WTC11 (cell line): ENCODE results near the gene CRY2. TPM values are rescaled to one million over a fixed set of nuclear protein-coding genes. Genes with fewer than 3 reads are reported as not detected.

Source experiments
- ATAC-seq: fragments of 200-7000 bp; cut with Tn5 transposase; 2 replicates; pipeline ENCODE4 v1.10.0; 2021; ENCODE audit warnings: mild to moderate bottlenecking, moderate library complexity
- CTCF ChIA-PET: fragments of 300-600 bp; sonication (Branson Sonifier 250); formaldehyde crosslinking; loops from one replicate; lab custom pipeline; 2021; ENCODE audit warnings: antibody characterized with exemption; lab: Charles Lee
- POLR2A ChIA-PET: fragments of 350-600 bp; sonication (Branson Sonifier 250); formaldehyde crosslinking; loops from one replicate; lab custom pipeline; 2021; ENCODE audit warnings: antibody characterized with exemption; lab: Charles Lee
- DNase-seq: peaks from one replicate; pipeline ENCODE4 v3.0.0; 2021; ENCODE audit warnings: low spot score
- H3K27ac Mint-ChIP-seq: 2 replicates; pipeline ENCODE4 v1.8.0; 2021; ENCODE audit warnings: mixed read lengths
- H3K27me3 Mint-ChIP-seq: 2 replicates; pipeline ENCODE4 v1.8.0; 2021; ENCODE audit warnings: low read depth, mild to moderate bottlenecking, moderate library complexity, mixed read lengths
- H3K36me3 Mint-ChIP-seq: 2 replicates; pipeline ENCODE4 v1.8.0; 2021; ENCODE audit warnings: mixed read lengths
- H3K4me1 Mint-ChIP-seq: 2 replicates; pipeline ENCODE4 v1.8.0; 2022; ENCODE audit warnings: mixed read lengths
- H3K4me3 Mint-ChIP-seq: 2 replicates; pipeline ENCODE4 v1.8.0; 2021; ENCODE audit warnings: mild to moderate bottlenecking, moderate library complexity, mixed read lengths
- H3K9me3 Mint-ChIP-seq: 2 replicates; pipeline ENCODE4 v1.8.0; 2021; ENCODE audit warnings: mixed read lengths
- ATF1 ChIP-seq: sonication (generic); formaldehyde crosslinking; IDR thresholded peaks from 2 replicates; pipeline ENCODE4 v1.8.1; 2023; ENCODE audit warnings: mild to moderate bottlenecking, moderate library complexity, missing genetic modification reagents
- CREM ChIP-seq: sonication (generic); formaldehyde crosslinking; IDR thresholded peaks from 2 replicates; pipeline ENCODE4 v1.8.1; 2022; ENCODE audit warnings: mild to moderate bottlenecking, missing genetic modification reagents, moderate library complexity
- E2F1 ChIP-seq: sonication (generic); formaldehyde crosslinking; IDR thresholded peaks from 2 replicates; pipeline ENCODE4 v1.8.0; 2022; ENCODE audit warnings: mild to moderate bottlenecking, missing genetic modification reagents
- E2F5 ChIP-seq: sonication (generic); formaldehyde crosslinking; IDR thresholded peaks from 2 replicates; pipeline ENCODE4 v1.8.1; 2022; ENCODE audit warnings: mild to moderate bottlenecking, moderate library complexity, missing genetic modification reagents
- FOXP1 ChIP-seq: sonication (generic); formaldehyde crosslinking; IDR thresholded peaks from 2 replicates; pipeline ENCODE4 v1.8.0; 2022; ENCODE audit warnings: missing genetic modification reagents, mild to moderate bottlenecking, moderate library complexity, borderline replicate concordance
- GABPB1 ChIP-seq: sonication (generic); formaldehyde crosslinking; IDR thresholded peaks from 2 replicates; pipeline ENCODE4 v1.8.1; 2023; ENCODE audit warnings: mild to moderate bottlenecking, missing genetic modification reagents
- HMGXB4 ChIP-seq: sonication (generic); formaldehyde crosslinking; IDR thresholded peaks from 2 replicates; pipeline ENCODE4 v1.8.1; 2023; ENCODE audit warnings: mild to moderate bottlenecking, moderate library complexity, missing genetic modification reagents
- MLX ChIP-seq: sonication (generic); formaldehyde crosslinking; IDR thresholded peaks from 2 replicates; pipeline ENCODE4 v1.8.1; 2023; ENCODE audit warnings: mild to moderate bottlenecking, missing genetic modification reagents, moderate library complexity
- MYBL2 ChIP-seq: sonication (generic); formaldehyde crosslinking; IDR thresholded peaks from 2 replicates; pipeline ENCODE4 v1.8.1; 2023; ENCODE audit warnings: mild to moderate bottlenecking, moderate library complexity, missing genetic modification reagents
- NFATC4 ChIP-seq: fragments of 250-450 bp; sonication (Bioruptor Pico); IDR thresholded peaks from 2 replicates; pipeline ENCODE4 v1.9.0; 2021; ENCODE audit warnings: mild to moderate bottlenecking
- NFE2L1 ChIP-seq: sonication (generic); formaldehyde crosslinking; IDR thresholded peaks from 2 replicates; pipeline ENCODE4 v1.8.1; 2023; ENCODE audit warnings: missing genetic modification reagents
- NFYB ChIP-seq: sonication (generic); formaldehyde crosslinking; conservative IDR thresholded peaks from 2 replicates; pipeline ENCODE4 v1.8.0; 2022; ENCODE audit warnings: low read depth, missing genetic modification reagents
- NR3C1 ChIP-seq: sonication (generic); formaldehyde crosslinking; conservative IDR thresholded peaks from 2 replicates; pipeline ENCODE4 v1.8.1; 2023; ENCODE audit warnings: low read depth, mild to moderate bottlenecking, missing genetic modification reagents
- PRRX2 ChIP-seq: fragments of 250-450 bp; sonication (Bioruptor Pico); IDR thresholded peaks from 2 replicates; pipeline ENCODE4 v1.8.0; 2021; ENCODE audit warnings: mild to moderate bottlenecking
- SOX15 ChIP-seq: fragments of 250-450 bp; sonication (Bioruptor Pico); IDR thresholded peaks from 2 replicates; pipeline ENCODE4 v1.9.0; 2021; ENCODE audit warnings: mild to moderate bottlenecking
- SP1 ChIP-seq: sonication (generic); formaldehyde crosslinking; conservative IDR thresholded peaks from 2 replicates; pipeline ENCODE4 v1.8.1; 2022; ENCODE audit warnings: missing genetic modification reagents
- TCF7 ChIP-seq: sonication (generic); formaldehyde crosslinking; IDR thresholded peaks from 2 replicates; pipeline ENCODE4 v1.8.0; 2022; ENCODE audit warnings: mild to moderate bottlenecking, low read depth, missing genetic modification reagents, moderate library complexity
- ZMAT4 ChIP-seq: fragments of 250-450 bp; sonication (Bioruptor Pico); IDR thresholded peaks from 2 replicates; pipeline ENCODE4 v1.9.0; 2021; ENCODE audit warnings: mild to moderate bottlenecking
- ZNF396 ChIP-seq: fragments of 250-450 bp; sonication (Bioruptor Pico); IDR thresholded peaks from 2 replicates; pipeline ENCODE4 v1.8.0; 2021; ENCODE audit warnings: mild to moderate bottlenecking, moderate library complexity, borderline replicate concordance
- ZNF425 ChIP-seq: fragments of 250-450 bp; sonication (Bioruptor Pico); conservative IDR thresholded peaks from 2 replicates; pipeline ENCODE4 v1.9.0; 2021; ENCODE audit warnings: mild to moderate bottlenecking
- ZNF512 ChIP-seq: sonication (generic); formaldehyde crosslinking; IDR thresholded peaks from 2 replicates; pipeline ENCODE4 v1.8.1; 2022; ENCODE audit warnings: missing genetic modification reagents, borderline replicate concordance
- ZSCAN18 ChIP-seq: fragments of 250-450 bp; sonication (Bioruptor Pico); IDR thresholded peaks from 2 replicates; pipeline ENCODE4 v2.1.2; 2022; ENCODE audit warnings: mild to moderate bottlenecking, moderate library complexity
- total RNA-seq: library from RNA; stranded (reverse); gene quantifications from 3 replicates; pipeline ENCODE4 v1.2.3, GENCODE V29; 2021

CRY2 gene
- total RNA-seq, 1 experiment from 2014 or later, result 18.3 TPM

- TF ChIP-seq ZSCAN18 (CRISPR knock-in tag), result no peak
- TF ChIP-seq FOXP1 (CRISPR knock-in tag), result no peak
- no peak for TF ChIP-seq ATF1
- TF ChIP-seq E2F1 (CRISPR knock-in tag), result no peak
Observed at GRCh38 chr11:45897556-45897955, 50.3 kb downstream of the CRY2 start (continued).

- ATAC-seq (no peak), DNase-seq (no peak)
- no peak for TF ChIP-seq ZNF396
- Mint-ChIP-seq H3K4me1 (peaks cover 23% of the 10 kb centered on the region), H3K36me3 (no peaks in the 10 kb centered on the region), H3K27me3 (peaks cover 6% of the 10 kb centered on the region), H3K27ac (no peak overlapping the region), H3K4me3 (peak overlapping the region; percentile 61), H3K9me3 (no peaks in the 10 kb centered on the region)
- CTCF ChIA-PET, result interaction anchor here (1.0 to 4.3 kb wide), 10 partner anchors 11 to 108 kb away, joined by 3 to 33 read pairs (median 3); partner anchors contain the start of genes LARGE2 and PEX16
- POLR2A ChIA-PET, result interaction anchor here (0.8 to 1.2 kb wide), 3 partner anchors 18 to 23 kb away, joined by 3 to 6 read pairs (median 6); partner anchors contain the start of genes LARGE2 and PEX16
Observed at GRCh38 chr11:45899086-45899447, 51.8 kb downstream of the CRY2 start.

GRCh38 chr11:45899448-45900174 is 52.3 kb downstream of the CRY2 start:
- ChIA-PET CTCF (interaction anchor here (1.0 to 4.3 kb wide), 11 partner anchors 11 to 107 kb away, joined by 3 to 33 read pairs (median 3); partner anchors contain the start of genes LARGE2 and PEX16), POLR2A (interaction anchor here (0.8 to 1.2 kb wide), 3 partner anchors 18 to 22 kb away, joined by 3 to 6 read pairs (median 6); partner anchors contain the start of genes LARGE2 and PEX16)
- peak; percentile 75 for ATAC-seq
- no peak for TF ChIP-seq MLX (CRISPR knock-in tag)
- no peak for TF ChIP-seq PRRX2 (CRISPR knock-in tag)
- no peak for TF ChIP-seq HMGXB4 (CRISPR knock-in tag)
- TF ChIP-seq E2F5 (CRISPR knock-in tag), result peak; percentile 37; the same call in 1 of the 2 replicates
- no peak for TF ChIP-seq ZNF396
- TF ChIP-seq MYBL2 (CRISPR knock-in tag), result 0 out of 2 replicates have a peak, but pooled peaks have one; percentile 6
- TF ChIP-seq ZNF425 (CRISPR knock-in tag), result no peak
- peak; percentile 79 for TF ChIP-seq SP1 (CRISPR knock-in tag)
- TF ChIP-seq NR3C1, result no peak
- no peak for TF ChIP-seq GABPB1 (CRISPR knock-in tag)
- TF ChIP-seq SOX15, result no peak
- TF ChIP-seq CREM (CRISPR knock-in tag), result no peak; the same call in 1 of the 2 replicates
- no peak for TF ChIP-seq NFYB (CRISPR knock-in tag)
- TF ChIP-seq ZMAT4 (CRISPR knock-in tag), result no peak
- TF ChIP-seq NFE2L1, result peak; percentile 14; the same call in 1 of the 2 replicates
- TF ChIP-seq NFATC4 (CRISPR knock-in tag), result no peak
- no peak for TF ChIP-seq TCF7 (CRISPR knock-in tag)
- TF ChIP-seq ZNF512, result no peak

More at GRCh38 chr11:45899448-45900174, 52.3 kb downstream of the CRY2 start:
- peak; percentile 94 for DNase-seq
- Mint-ChIP-seq H3K4me1 (peaks cover 23% of the 10 kb centered on the region), H3K9me3 (no peaks in the 10 kb centered on the region), H3K27me3 (peaks cover 6% of the 10 kb centered on the region), H3K36me3 (0 out of 2 replicates have a peak, but pooled peaks cover 3% of the 10 kb centered on the region), H3K4me3 (peak overlapping the region; percentile 61), H3K27ac (no peak overlapping the region)
